Brain pericyte (primary cell): ENCODE measurements around the gene NEK6.
A peak's percentile ranks its signal among the peaks of the same experiment; 100 is the strongest.
"Not testable (repeated sequence)": the region's sequence is repeated elsewhere in the genome, so short reads cannot be mapped to it uniquely, and the experiment has no call there.

ENCODE experiments used
- DNase-seq: peaks from one replicate; pipeline ENCODE4 v3.0.0-alpha.2; 2012; ENCODE audit warnings: low read depth, low spot score

Gene NEK6

GRCh38 chr9:124228516-124228915 lies 29.2 kb upstream of the NEK6 start:
- DNase-seq, result no peak

DNA sequence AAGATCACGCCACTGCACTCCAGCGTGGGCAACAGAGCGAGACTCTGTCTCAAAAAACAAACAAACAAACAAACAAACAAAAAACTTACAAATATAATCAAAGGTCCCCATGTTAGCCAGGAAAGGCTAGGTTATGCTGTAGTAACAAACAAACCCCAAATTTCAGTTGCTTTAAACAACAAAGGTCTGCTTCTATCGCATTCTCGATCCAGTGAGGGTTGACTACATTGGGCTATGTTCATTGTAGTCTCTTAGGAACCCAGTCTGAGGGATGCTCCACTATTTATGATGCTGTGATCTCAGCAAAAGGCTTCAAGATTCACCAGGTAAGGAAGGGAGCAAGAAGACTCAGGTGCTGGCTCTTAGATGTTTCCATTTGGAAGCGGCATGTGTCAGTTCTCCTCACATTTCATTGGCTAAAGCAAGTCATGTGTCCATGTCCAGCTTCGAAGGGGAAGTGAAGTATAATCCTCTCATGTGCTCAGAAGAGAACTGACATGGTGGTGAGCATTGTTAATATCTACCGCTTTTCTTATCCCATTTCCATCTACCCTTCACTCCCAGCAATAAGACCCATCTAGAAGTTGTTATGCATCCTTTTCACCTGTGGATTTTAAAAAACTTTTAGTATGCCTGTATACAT lies 26.5 kb upstream of the NEK6 start:
- DNase-seq, result no peak

DNA sequence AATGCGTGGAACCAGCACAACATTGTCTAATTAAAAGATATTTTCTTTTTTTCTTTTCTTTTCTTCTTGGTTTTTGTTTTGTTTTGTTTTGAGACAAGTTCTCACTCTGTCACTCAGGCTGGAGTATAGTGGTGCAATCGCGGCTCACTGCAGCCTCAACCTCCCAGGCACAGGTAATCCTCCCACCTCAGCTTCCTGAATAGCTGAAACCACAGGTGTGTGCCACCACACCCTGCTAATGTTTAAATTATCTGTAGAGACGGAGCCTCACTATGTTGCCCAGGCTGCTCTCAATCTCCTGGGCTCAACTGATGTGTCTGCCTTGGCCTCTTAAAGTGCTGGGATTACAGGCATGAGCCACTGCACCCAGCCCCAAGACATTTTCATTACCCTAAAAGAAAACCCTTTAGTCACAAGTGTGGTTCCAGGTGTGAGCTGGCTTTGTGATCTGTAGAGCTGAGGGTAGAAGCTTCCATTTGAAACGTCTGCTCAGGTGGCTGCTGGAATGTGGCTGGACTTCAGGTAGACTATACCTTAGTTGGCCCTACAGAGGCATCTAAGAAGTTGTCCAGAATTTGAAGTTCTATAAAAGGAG lies 19.1 kb upstream of the NEK6 start:
- no peak for DNase-seq

GRCh38 chr9:124239249-124240073 lies 18.3 kb upstream of the NEK6 start:
- DNase-seq, result no peak

DNA sequence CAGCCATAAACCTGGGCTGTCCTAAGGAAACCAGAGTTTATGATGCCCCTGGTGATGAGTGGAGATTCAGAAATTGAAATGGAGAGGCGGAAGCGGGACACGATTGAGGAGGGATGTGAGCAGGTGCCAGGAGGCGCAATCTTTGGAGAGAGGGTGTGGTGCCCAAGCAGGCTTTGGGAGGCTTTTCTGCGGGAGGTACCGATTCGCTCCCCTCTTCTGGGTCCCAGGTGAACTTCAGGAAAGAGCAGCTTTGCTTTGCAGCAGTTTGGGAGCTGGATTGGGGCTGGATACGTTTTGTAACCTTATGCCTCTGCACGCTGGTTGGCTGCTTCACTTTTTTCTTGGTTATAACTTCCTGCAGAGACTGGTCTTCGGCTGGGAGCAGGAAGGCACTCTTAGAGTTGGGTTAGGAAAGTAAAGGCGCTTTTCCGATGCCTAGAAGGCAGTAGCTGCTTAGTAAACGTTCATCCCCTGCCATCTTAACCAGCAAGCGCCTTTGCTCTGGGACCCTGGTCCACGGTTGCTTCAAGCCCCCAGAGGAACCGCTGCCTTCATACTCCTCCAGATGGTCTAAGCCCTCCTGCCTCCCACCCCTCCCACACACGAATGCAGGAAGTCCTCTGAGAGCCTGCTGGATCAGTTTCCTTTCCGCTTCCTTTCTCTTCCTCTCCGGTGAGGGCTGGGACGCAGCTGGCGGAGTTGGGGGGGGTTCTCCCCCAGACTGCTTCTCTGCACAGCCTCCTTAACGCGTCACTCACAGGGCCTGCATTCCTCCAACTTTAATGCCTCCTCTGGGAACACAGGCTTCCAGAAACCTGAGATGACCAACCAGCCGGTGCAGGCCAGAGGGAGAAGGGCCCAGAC lies 15.2 kb upstream of the NEK6 start:
- DNase-seq, result no peak

- not testable (repeated sequence) for DNase-seq
Measured at GRCh38 chr9:124247393-124247792, 10.4 kb upstream of the NEK6 start.

- no peak for DNase-seq
Measured at GRCh38 chr9:124248066-124248465, 9.7 kb upstream of the NEK6 start.

DNA sequence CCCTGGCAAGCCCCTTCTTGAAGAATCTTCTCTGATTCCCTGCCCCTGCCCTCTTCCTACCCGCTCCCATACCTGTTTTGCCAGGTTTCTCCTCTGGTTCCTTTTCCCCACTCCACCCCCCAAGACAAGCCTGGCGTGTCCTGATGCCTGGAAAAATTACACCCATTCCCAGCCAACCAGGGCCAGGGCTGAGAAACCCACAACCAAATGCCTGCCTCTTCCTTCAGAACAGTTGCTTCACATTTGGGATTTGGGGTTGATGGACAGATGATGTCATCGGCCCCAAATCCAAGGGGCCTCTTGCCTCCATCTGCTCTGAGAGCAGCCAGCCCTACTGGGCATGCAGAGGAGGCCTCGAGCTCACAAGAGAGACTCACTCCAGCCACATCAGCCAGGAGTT lies 8.8 kb upstream of the NEK6 start:
- no peak for DNase-seq

DNA sequence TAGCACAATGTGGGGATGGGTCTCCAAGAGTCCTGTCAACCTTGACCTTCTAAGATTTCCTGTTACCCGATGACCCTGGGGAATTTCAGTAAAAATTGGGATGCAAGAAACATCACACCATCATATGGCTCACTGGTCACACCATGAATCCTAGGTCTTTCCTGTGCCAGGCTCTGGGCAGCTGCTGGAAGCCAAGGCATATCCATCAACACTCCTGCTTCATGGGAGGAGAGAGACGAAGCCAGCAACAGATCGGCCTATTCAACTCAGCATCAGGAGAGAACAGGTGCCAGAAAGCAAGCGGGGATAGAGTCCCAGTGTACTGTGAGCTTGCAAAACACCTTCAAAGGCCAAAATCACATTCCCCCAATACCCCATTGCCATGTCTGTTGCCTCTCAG lies 6.5 kb upstream of the NEK6 start:
- no peak for DNase-seq

- DNase-seq, result no peak
Measured at GRCh38 chr9:124251605-124252378, 6.0 kb upstream of the NEK6 start.

GRCh38 chr9:124252878-124253277 lies 4.9 kb upstream of the NEK6 start:
- not testable (repeated sequence) for DNase-seq

- DNase-seq, result no peak
Measured at GRCh38 chr9:124254261-124254682, 3.5 kb upstream of the NEK6 start.

DNA sequence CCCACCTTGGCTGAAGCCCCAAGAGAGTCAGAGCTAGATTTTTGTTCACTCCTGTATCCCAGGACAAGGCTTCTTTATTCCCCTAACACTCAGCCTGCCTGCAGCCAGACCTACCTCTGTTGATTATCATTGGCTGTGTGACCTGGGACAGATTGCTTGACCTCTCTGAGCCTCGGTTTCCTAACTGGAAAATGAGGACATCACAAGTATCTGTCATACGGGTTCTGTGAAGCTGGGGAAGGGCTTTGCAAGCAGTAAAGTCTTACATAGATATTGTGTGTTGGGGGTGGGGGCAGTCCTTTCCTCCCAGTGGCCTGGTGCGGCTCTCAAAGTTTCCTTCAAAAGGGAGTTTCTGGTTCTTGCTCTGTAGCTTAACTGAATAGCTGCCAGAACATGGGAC lies 2.5 kb upstream of the NEK6 start:
- DNase-seq, result no peak

GRCh38 chr9:124256517-124257069 lies 1.2 kb upstream of the NEK6 start:
- DNase-seq, result peak; percentile 51

DNA sequence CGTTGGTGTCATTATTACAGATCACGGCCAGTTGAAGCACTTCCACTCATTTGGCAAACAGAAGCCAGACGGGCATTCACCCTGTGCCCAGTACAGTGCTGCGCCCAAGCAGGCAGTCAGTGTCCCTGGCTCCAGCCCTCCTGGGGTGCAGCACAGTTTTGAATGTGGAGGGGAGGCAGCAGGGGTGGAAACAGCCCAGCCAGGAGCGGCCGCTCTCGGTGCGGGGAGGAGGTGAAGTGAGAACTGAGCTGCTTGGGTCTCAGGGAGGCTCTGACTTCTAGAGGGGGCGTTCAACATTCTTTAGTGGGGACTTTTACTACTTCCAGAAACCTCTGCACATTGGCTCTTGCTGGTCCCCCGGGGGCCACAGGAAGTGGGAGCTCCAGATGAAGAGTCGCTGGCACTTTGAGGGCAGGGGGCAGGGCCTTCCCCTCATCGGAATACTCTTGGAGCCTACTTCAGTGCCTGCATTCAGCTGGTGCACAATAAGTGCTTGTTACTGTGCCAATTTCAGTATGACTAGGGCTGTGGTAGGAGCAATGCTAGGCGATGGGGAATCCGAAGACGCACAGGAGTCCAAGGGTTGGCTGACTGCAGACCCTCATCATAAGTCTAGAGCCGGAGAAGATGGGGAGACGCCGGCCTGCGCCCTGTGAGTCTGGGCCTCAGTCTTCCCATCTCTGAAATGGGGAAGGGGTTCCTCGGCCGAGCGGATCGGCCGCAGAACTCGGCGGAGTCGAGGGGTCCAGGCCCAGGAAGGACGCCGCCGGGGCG lies 492 bp upstream of the NEK6 start:
- no peak for DNase-seq

DNA sequence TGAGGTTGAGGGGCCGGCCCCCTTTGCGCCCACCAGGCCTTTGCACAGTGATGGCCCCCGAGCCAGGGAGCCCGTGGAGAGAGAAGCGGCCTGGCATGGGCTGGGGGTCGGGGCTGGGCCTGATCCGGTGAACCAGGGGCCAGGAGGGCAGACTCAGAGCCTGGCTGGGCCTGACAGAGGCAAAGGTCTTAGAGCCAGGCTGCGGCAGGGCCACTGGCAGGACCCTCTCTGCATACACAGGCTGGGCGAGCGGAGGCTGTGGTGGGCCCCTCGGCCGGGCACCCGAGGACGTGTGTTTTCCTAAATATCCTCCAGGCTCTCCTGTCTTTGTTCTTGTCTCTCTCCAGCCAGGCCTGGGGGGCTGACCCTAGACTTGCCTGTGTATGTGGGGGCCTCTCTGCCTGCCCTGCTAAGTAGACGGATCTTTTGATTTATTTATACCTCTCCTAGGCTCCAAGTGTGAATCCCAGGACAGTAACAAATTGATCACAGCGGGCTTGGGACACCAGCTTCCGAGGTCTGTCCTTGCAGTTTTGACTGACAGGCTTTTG lies 933 bp downstream of the NEK6 start:
- DNase-seq, result no peak

DNA sequence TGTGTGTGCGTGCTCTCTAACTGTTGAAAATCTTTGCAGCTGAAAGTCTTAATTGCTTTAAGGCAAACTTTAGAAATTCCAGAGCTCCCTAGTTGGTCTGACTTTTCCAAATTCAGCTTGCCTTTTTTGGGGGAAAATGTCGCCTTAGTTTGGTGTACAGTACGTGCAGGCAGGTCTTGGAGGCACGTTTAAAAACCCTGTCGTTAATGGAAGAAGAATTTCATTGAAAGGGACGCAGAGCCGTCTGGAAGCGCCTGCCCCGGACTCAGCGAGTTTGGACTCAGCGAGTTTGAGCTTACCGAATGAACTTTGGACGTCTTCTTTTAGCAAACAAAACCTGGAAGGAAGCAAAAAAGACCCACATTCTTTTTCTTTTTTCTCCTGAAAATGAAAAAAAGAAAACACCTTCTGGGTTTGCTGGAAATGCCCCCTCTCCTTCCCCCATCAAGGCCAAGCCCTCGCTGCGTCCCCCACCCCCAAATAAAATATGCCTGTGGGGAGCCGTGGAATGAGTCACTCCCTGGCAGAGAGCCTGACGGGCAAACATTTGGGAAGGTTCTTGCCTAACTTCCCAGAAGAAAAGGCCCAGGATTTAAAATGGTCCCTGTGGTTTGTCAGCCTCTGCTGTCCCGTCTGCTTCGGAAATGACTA lies 1.5 kb downstream of the NEK6 start:
- no peak for DNase-seq

GRCh38 chr9:124260769-124261603 lies 3.2 kb downstream of the NEK6 start:
- DNase-seq, result no peak
